Activated gamma-delta T cell treated with anti-CD3 and anti-CD28 coated beads, Interleukin-2, amount 50 U/mL, for 16 hours (primary cell): Measurements from ENCODE around the gene CEP295NL.
"Not testable (repeated sequence)": the region's sequence is repeated elsewhere in the genome, so short reads cannot be mapped to it uniquely, and the experiment has no call there.

Source experiments
- DNase-seq: peaks from one replicate; pipeline ENCODE4 v3.0.0-alpha.2; 2020; ENCODE audit warnings: low read depth

CEP295NL gene

DNA sequence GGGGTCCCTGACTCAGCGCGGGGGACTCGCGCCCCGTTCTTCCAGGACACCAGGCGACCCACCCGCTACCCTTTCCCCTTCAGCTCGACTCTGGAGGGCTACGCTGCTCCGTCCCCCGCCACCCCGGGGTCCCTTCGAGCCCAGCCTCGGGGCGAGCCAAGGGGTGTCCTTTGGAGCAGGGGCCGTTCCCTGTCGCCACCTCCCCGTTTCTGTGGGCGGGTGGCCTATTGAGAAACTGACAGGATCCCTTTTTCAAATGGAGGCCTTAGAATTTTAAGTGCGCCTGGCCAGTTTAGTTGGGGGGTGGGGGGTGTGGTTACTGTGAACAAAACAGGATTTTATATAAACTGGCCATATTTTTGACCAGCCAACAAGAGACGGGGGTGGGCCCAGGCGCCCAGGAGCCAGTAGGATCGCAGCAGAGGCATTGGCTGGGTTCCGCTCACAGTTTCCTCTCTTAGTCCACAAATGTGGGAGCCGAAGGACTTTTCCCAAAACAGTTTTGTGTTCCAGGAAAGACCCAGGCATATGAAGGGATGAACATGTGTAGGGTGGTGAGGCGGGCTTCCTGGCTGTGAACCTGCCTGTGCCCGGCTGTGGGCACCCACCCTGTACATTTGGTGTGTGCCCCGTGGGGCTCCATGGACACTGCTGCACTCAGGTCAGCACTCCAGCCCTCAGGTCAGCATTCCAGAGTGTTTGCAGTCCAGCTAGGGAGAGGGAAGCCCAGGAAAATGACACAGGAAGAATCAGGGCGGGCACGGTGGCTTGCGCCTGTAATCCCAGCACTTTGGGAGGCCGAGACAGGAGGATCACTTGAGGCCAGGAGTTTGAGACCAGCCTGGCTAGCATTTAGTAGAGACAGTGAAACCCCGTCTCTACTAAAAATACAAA is 22.9 kb upstream of the CEP295NL start:
- no peak for DNase-seq

- DNase-seq, result peak; percentile 45
Observed at GRCh38 chr17:78925234-78925633, 22.2 kb upstream of the CEP295NL start, which contains the start of gene TIMP2. TIMP2 (minus strand) TSS chr17:78925387; CDS start chr17:78925088, 299 bp downstream.

DNA sequence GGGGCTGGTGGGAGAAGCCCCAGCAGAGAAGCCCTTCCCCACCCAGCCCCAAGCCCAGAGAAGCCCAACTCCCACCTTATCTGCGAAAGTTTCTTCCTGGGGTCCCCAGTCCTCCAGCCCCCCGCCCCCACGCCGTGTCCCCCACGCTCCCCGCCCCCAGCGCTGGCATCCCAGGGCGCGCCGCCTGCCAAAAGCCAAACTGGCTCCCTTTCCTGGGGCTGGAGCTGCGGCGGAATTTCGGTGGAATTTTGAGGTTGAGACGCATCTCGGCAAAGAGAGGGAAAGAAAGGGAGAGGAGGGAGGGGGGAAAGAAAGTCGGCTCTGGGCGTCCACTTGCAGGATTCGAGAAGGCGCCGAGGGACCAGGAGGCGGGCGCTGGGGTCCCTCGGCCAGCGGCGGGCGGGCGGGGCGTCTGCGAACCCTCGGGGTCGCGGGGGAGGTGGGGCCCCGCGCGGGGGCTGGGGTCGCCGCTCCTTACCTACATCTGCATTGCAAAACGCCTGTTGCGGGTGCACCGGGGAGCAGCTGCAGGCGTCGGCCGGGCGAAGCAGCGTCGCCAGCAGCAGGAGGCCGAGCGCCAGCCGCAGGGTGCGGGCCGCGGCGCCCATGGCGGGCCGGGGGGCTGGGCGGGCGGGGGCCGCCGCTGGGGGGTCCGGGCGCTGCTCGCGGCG is 21.6 kb upstream of the CEP295NL start:
- DNase-seq, result no peak

- DNase-seq, result peak; percentile 22
Observed at GRCh38 chr17:78923660-78924453, 20.9 kb upstream of the CEP295NL start.

GRCh38 chr17:78922816-78923498 is 20.0 kb upstream of the CEP295NL start:
- no peak for DNase-seq

GRCh38 chr17:78921437-78921971 is 18.5 kb upstream of the CEP295NL start:
- no peak for DNase-seq

GRCh38 chr17:78920528-78920927 is 17.5 kb upstream of the CEP295NL start:
- DNase-seq, result no peak

DNA sequence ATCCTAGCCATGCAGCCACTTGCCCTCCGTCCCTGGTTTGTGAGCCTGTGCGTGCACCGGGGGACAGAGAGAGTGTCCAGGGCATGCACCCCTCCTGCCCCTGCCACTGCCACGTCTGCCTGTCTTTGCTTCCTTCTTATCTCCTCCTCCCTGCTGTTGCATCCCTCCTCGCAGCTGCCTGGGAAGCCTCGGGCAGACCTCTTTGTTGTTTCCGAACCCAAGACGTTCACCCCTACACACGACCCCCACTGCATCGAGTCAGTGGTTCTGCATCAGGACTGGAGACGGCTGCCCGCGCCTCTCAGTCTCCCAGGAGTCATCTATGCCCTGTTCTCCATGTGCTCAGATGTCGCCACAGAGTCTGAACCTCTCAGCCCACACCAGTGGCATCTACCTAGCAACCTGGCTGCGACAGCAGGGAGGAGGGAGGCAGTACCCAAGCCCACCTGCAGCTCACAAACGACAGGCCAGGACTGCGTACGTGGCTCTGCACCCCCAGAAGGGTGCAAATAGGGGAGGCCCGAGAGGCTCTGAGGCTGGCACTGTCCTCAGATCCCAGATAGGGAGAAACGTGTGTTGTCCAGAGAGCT is 17.0 kb upstream of the CEP295NL start:
- no peak for DNase-seq

DNA sequence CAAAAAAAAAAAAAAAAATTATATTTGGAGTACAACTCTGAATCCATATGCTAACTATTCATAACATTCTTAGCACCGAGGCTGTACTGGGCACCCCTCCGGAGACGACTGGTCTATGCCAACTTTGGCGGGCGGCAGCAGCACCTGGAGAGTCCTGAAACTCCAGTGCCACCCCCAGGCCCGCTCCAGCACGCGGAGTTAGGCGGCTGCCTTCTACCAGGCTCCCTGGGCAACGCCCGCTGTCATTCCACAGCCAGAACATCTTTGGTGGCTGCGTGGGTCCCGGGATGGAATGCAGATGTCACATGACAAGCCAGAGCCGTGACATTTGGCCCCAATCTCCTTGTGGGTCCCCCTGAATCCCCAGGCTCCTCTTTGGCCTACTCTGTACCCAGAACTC is 16.0 kb upstream of the CEP295NL start:
- no peak for DNase-seq

GRCh38 chr17:78917451-78918275 is 14.7 kb upstream of the CEP295NL start:
- DNase-seq, result no peak

GRCh38 chr17:78915872-78916632 is 13.1 kb upstream of the CEP295NL start:
- no peak for DNase-seq

DNA sequence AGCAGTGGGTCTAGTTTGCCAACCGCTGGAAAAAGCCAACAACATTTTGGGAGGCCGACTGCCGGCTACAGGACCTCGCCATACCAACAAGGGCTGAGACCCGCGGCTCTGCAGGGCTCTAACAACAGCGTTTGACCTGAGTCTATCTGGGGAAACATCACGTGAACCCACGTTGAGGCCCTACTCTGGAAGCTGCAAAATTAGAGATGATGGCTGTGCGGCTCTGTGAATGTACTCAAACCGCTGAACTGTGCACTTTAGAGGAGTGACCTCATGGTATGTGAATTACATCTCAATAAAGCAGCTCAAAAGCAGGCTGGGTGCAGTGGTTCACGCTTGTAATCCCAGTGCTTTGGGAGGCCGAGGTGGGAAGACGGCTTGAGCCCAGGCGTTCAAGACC is 10.1 kb upstream of the CEP295NL start:
- DNase-seq, result no peak

- no peak for DNase-seq
Observed at GRCh38 chr17:78912082-78912481, 9.1 kb upstream of the CEP295NL start.

DNA sequence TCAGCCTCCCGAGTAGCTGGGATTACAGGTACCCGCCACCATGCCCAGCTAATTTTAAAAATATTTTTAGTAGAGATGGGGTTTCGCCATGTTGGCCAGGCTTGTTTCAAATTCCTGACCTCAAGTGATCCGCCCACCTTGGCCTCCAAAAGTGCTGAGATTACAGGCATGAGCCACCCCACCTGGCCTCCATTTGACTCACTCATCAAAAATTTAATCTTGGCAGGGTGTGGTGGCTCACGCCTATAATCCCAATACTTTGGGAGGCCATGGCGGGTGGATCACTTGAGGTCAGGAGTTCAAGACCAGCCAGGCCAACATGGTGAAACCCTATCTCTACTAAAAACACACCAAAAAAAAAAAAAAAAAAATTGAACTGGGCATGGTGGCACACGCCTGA is 8.5 kb upstream of the CEP295NL start:
- DNase-seq, result not testable (repeated sequence)

- DNase-seq, result no peak
Observed at GRCh38 chr17:78910497-78911284, 7.7 kb upstream of the CEP295NL start.

DNA sequence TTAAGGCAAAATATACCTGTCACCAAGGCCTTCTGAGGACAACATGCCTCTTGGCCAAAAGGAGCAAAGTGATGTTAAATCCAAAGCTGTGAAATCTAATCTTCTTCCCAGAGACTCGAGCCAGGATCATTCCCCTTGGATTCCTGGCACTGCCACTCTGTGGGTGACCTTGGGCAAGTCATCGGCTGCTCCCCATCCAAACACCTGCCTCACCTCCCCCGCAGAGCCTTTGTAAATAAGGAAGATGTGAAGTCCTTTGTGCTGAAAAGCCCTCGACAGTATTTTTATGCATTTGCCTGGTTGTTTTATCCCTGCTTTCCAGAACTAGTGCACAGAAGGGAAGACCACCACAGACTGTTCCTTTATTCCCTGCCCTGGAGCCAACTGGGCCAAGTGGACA is 5.4 kb upstream of the CEP295NL start:
- DNase-seq, result no peak

GRCh38 chr17:78905541-78905940 is 2.5 kb upstream of the CEP295NL start:
- DNase-seq, result no peak

GRCh38 chr17:78905116-78905515 is 2.1 kb upstream of the CEP295NL start:
- DNase-seq, result no peak

DNA sequence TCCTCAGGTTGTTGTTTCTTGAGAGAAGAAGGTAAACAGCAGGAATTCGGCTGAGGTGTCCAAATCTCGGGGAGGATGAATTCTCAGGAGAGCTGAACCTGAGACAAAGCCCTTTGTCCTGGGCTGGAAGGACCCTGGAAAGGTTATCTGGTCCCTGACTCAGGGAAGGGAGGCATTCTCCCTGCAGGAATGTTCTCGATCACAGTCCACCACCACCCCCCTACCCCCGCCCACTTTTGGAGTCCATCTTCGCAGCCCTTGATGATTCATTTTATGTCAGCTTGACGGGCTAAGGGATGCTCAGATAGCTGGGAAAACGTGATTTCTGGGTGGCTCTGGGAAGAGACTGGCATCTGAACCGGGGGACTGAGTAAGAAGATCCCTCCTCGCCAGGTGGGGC is 1.4 kb upstream of the CEP295NL start:
- DNase-seq, result no peak
